ENCODE data around the gene LEKR1. TPM values are rescaled to one million over a fixed set of nuclear protein-coding genes. Genes with fewer than 3 reads are reported as not detected.

The LEKR1 gene
- polyA plus RNA-seq, 1 experiment: 0.12 TPM

DNA sequence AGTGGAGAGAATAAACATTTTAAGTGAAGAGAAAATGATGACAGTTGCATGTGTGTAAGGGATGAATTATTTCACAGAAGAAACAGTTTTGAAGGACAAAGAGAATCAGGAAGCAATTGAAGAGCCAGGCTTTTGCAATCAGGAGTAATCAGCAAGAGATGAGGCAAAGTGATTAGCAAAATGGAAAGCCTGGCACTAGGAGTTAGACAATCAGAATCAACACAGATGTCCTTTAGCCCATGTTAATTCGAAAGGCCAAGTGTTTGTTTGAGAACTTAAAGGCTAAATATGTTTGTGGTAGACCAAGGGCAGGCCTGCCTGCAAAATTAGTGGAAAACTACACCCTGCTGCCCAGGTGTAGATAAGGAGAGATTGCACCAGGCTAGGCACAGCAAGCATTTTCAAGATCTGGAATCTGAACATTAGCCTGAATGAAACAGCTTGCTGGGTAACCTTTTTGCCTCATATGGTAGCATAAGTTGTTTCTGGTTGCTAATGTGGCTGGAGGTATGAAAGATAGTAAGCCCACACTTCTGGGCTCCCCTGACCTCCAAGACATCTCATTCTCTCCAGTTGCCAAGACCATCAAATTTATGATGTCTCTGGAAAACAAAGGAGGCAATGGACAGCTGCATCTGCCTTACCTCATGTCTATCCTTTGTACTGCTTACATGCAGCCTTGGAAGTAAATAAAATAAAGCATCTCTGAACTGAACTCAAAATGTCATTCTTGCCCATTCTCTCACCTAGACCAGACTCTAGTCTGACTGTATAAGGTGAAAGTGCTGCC lies 22.0 kb upstream of the LEKR1 start:
- ChIA-PET CTCF (interaction anchor here (0.7 kb wide), 1 partner anchor 9 kb away, joined by 3 read pairs; no protein-coding TSS in a partner anchor), POLR2A (no interaction called here)
- H3K36me3 ChIP-seq (ENCODE audit: control insufficient read depth, insufficient read depth, low read length): no peaks in the 10 kb centered on the region; the same call in 1 of the 2 replicates
- H3K4me3 ChIP-seq (ENCODE audit: low read depth, low read length): no peak overlapping the region
- H3K27me3 ChIP-seq (ENCODE audit: control insufficient read depth, insufficient read depth, low read length): no peaks in the 10 kb centered on the region
- TF ChIP-seq, protein P1, sequence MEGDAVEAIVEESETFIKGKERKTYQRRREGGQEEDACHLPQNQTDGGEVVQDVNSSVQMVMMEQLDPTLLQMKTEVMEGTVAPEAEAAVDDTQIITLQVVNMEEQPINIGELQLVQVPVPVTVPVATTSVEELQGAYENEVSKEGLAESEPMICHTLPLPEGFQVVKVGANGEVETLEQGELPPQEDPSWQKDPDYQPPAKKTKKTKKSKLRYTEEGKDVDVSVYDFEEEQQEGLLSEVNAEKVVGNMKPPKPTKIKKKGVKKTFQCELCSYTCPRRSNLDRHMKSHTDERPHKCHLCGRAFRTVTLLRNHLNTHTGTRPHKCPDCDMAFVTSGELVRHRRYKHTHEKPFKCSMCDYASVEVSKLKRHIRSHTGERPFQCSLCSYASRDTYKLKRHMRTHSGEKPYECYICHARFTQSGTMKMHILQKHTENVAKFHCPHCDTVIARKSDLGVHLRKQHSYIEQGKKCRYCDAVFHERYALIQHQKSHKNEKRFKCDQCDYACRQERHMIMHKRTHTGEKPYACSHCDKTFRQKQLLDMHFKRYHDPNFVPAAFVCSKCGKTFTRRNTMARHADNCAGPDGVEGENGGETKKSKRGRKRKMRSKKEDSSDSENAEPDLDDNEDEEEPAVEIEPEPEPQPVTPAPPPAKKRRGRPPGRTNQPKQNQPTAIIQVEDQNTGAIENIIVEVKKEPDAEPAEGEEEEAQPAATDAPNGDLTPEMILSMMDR (IDR thresholded peaks at IDR 0.05; ENCODE audit: insufficient read depth, low read depth, low read length): no peak
- DNase-seq (ENCODE audit: low read depth): no peak

DNA sequence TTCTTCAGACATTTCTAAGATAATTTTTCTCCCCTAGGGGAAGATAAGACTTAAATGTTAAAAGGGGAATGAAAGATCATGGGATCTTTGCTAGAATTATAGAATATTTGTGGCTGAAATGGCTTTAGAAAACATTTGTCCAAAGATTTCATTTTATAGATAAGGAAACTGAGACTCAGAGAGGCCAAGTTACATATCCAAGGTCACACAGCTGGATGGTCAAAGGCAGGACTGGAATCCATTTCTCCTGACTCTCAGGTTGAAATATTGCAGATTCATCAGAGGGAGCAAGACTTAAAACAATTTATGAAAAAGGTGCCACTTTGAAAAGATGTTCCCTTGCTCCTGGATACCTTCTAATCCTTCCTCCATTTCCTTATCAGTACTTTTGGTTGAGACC lies 19.5 kb upstream of the LEKR1 start:
- ChIA-PET POLR2A (no interaction called here), CTCF (no interaction called here)
- Histone ChIP-seq H3K27me3 (ENCODE audit: control insufficient read depth, insufficient read depth, low read length) (no peaks in the 10 kb centered on the region), H3K4me3 (ENCODE audit: low read depth, low read length) (no peak overlapping the region), H3K36me3 (ENCODE audit: control insufficient read depth, insufficient read depth, low read length) (no peaks in the 10 kb centered on the region)
- TF ChIP-seq, protein P1 (IDR thresholded peaks at IDR 0.05; ENCODE audit: insufficient read depth, low read depth, low read length): no peak
- DNase-seq (ENCODE audit: low read depth): no peak

DNA sequence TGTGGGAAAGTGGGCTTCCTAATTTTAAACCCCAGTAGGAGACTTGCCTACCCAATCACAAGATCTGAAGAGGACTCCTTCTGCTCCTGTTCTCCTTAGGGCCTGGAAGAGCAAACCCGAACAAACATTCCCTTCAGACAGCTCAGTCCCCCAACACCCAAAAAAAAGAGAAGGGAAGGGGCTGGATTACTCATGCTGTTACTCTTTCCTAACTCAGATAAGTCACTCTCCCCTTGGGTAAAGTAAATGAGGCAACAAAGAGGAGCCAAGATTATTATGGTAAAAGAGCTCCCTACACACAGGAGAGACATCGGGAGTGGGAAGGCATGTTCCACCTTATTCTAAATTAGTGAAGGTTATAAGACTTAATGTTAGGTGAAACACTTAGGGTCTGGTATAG lies 18.1 kb upstream of the LEKR1 start:
- DNase-seq (ENCODE audit: low read depth): no peak
- ChIA-PET POLR2A (no interaction called here), CTCF (interaction anchor here (0.8 kb wide), 1 partner anchor 274 kb away, joined by 3 read pairs; no protein-coding TSS in a partner anchor)
- TF ChIP-seq, protein P1 (IDR thresholded peaks at IDR 0.05; ENCODE audit: insufficient read depth, low read depth, low read length): no peak
- Histone ChIP-seq H3K27me3 (ENCODE audit: control insufficient read depth, insufficient read depth, low read length) (no peaks in the 10 kb centered on the region), H3K4me3 (ENCODE audit: low read depth, low read length) (no peak overlapping the region), H3K36me3 (ENCODE audit: control insufficient read depth, insufficient read depth, low read length) (no peaks in the 10 kb centered on the region)

DNA sequence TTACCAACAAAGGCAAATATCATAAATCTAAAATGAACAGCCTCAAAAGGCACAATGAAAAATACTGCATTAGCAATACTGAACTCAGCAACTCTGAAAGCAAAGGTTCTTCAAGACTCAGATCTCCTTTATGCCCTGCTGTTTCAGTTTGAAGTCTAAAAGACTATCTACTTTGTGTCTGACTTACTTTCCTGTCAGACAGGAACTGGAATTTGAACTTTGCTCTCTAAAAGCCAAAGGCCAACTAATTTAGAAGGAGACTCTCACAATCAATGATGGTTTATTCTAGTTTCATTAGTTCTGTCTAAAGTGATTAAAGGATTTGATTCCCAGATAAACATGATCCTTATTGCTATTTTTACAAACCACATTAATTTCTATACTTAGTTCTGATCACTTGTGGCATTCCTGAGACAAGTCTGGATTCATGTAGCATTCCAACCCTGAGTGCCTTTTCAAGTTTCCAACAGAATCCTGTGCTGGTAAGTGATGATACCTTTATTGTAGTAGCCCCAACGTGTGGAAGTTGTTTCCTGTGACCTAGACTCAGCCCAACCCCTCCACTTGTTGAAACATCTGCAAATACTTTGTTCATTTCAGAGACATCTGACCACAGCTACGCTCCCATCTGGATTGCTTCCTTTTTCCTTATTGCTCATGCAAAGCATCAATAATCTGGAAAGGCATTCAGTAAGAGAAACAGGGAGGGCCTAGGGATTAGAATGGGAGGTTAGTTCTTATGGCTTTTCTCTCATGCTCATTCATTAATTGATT lies 14.9 kb upstream of the LEKR1 start:
- Histone ChIP-seq H3K36me3 (ENCODE audit: control insufficient read depth, insufficient read depth, low read length) (no peaks in the 10 kb centered on the region), H3K27me3 (ENCODE audit: control insufficient read depth, insufficient read depth, low read length) (no peaks in the 10 kb centered on the region), H3K4me3 (ENCODE audit: low read depth, low read length) (no peak overlapping the region)
- POLR2A ChIA-PET: no interaction called here
- TF ChIP-seq, protein P1 (IDR thresholded peaks at IDR 0.05; ENCODE audit: insufficient read depth, low read depth, low read length): no peak
- CTCF ChIA-PET: interaction anchor here (0.7 kb wide), 1 partner anchor 59 kb away, joined by 3 read pairs; no protein-coding TSS in a partner anchor
- peak; percentile 62 for DNase-seq (ENCODE audit: low read depth)
